NCI-H446 treated with DMSO at 0.1 percent for 48 hours (cell line): ENCODE data around the gene JAK1.
A peak's percentile ranks its signal among the peaks of the same experiment; 100 is the strongest.

Experiments used
- DNase-seq: peaks from one replicate; lab custom pipeline; 2025; lab: John Stamatoyannopoulos, UW

Gene JAK1

GRCh38 chr1:64864018-64864940 lies 102.1 kb downstream of the JAK1 start:
- no peak for DNase-seq

- DNase-seq: no peak
These were observed 104.7 kb downstream of the JAK1 start for GRCh38 chr1:64861611-64862010.

- DNase-seq: no peak
These were observed 109.0 kb downstream of the JAK1 start for GRCh38 chr1:64857347-64857746.

GRCh38 chr1:64856553-64856952 lies 109.8 kb downstream of the JAK1 start:
- peak; percentile 67 for DNase-seq

- DNase-seq: no peak
These were observed 110.8 kb downstream of the JAK1 start for GRCh38 chr1:64855557-64855956.

GRCh38 chr1:64854674-64855073 lies 111.7 kb downstream of the JAK1 start:
- DNase-seq: no peak

GRCh38 chr1:64851664-64852063 lies 114.7 kb downstream of the JAK1 start:
- no peak for DNase-seq

GRCh38 chr1:64850846-64851245 lies 115.5 kb downstream of the JAK1 start:
- DNase-seq: no peak

GRCh38 chr1:64849942-64850341 lies 116.4 kb downstream of the JAK1 start:
- no peak for DNase-seq

- peak; percentile 90 for DNase-seq
These were observed 117.5 kb downstream of the JAK1 start for GRCh38 chr1:64848803-64849202.

- no peak for DNase-seq
These were observed 118.2 kb downstream of the JAK1 start for GRCh38 chr1:64848136-64848535.

- no peak for DNase-seq
These were observed 118.7 kb downstream of the JAK1 start for GRCh38 chr1:64847666-64848065.

- no peak for DNase-seq
These were observed 119.5 kb downstream of the JAK1 start for GRCh38 chr1:64846573-64847430.

- no peak for DNase-seq
These were observed 120.4 kb downstream of the JAK1 start for GRCh38 chr1:64845831-64846425.

GRCh38 chr1:64844609-64845008 lies 121.7 kb downstream of the JAK1 start:
- DNase-seq: no peak

GRCh38 chr1:64844175-64844574 lies 122.2 kb downstream of the JAK1 start:
- no peak for DNase-seq

GRCh38 chr1:64843675-64844074 lies 122.7 kb downstream of the JAK1 start:
- no peak for DNase-seq

GRCh38 chr1:64842224-64842623 lies 124.1 kb downstream of the JAK1 start:
- DNase-seq: no peak

- DNase-seq: no peak
These were observed 124.9 kb downstream of the JAK1 start for GRCh38 chr1:64841330-64842065.

- no peak for DNase-seq
These were observed 126.5 kb downstream of the JAK1 start for GRCh38 chr1:64839732-64840405.

GRCh38 chr1:64839261-64839660 lies 127.1 kb downstream of the JAK1 start:
- DNase-seq: no peak
